Measurements from ENCODE around the gene MT1F.

The MT1F gene

GRCh38 chr16:56632156-56632847 is 25.5 kb upstream of the MT1F start, which contains the start of gene MT1M:
Gene MT1M, plus strand, starts transcription at chr16:56632659. Its CDS starts 73 bp downstream, at chr16:56632732.
- FAIRE-seq: no peak
- TF ChIP-seq POLR2A (IDR thresholded peaks at IDR 0.05; ENCODE audit: low read depth, low read length): no peak
- no peak for DNase-seq (ENCODE audit: insufficient read length, low spot score)

- no peak for DNase-seq (ENCODE audit: insufficient read length, low spot score)
- no peak for FAIRE-seq
- no peak for TF ChIP-seq POLR2A (IDR thresholded peaks at IDR 0.05; ENCODE audit: low read depth, low read length)
Observed at GRCh38 chr16:56632848-56633365, 24.9 kb upstream of the MT1F start.

DNA sequence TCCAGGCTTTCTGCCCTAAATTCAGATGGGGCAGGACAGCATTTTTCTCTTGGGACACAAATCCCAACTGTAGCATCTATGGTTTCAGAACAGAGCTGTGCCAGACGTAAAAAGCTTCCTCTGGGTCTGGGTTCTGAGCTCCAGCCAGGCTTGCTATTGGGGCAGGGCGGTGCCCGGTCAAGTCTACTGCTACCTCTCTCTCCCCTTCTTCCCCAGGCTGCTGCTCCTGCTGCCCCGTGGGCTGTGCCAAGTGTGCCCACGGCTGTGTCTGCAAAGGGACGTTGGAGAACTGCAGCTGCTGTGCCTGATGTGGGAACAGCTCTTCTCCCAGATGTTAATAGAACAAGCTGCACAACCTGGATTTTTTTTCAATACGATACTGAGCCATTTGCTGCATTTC is 24.2 kb upstream of the MT1F start:
- TF ChIP-seq POLR2A (IDR thresholded peaks at IDR 0.05; ENCODE audit: low read depth, low read length): no peak
- no peak for FAIRE-seq
- no peak for DNase-seq (ENCODE audit: insufficient read length, low spot score)

DNA sequence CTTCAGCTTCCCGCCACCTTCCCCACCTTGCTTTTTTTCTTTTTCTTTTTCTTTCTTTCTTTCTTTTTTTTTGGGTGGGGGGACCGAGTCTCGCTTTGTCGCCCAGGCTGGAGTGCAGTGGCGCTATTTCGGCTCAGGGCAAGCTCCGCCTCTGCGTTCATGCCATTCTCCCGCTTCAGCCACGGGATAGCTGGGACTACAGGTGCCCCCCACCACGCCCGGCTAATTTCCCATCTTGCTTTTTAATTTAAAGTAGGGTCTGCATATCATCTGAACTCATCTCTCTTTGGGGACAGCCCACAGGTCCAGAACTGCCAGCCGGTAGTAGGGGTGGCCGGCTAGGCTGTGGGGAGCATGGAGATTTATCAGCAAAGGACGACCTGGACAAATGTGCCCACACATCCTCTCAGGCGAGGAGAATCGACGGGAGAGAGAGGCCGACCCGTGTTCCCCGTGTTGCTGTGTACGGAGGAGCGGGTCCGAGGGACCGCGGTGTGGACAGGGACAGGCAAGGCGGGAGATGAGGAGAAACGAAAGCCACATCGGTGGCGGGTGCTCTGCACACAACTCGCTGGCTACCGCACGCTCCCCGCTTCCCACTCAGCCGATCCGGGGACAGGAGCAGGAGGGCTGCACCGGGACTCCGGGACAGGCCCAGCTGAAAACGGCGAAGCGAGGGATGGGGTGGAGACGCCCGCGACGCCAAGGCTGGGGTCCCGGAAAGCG is 22.9 kb upstream of the MT1F start:
- DNase-seq (ENCODE audit: insufficient read length, low spot score) (no peak), FAIRE-seq (no peak)
- TF ChIP-seq POLR2A (IDR thresholded peaks at IDR 0.05; ENCODE audit: low read depth, low read length): no peak

DNA sequence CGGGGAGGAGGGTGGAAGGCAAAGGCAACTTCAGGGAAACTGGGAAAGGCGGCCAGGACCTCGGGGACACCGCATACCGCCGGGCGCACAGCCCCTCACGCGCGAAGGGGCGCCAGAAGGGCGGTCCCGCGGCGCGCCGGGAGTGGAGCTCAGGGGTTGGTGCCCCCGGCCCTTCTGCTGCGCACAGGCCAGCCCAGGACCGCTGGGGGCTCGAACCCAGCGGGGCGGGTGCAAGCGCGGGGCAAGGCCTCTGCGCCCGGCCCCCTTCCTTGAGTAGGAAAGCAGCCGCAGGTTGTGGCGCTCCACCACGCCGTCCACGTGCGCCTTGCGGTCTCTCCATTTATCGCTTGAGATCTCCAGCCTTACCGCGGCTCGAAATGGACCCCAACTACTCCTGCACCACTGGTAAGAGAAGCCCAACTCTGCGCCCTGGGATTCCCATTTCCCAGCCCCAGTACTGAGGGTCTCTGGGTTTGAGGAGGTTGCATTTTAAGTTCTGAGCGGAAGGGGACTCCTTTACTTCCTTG is 22.3 kb upstream of the MT1F start:
- no peak for FAIRE-seq
- TF ChIP-seq POLR2A (IDR thresholded peaks at IDR 0.05; ENCODE audit: low read depth, low read length): no peak
- no peak for DNase-seq (ENCODE audit: insufficient read length, low spot score)

GRCh38 chr16:56636616-56637413 is 20.9 kb upstream of the MT1F start:
- no peak for TF ChIP-seq POLR2A (IDR thresholded peaks at IDR 0.05; ENCODE audit: low read depth, low read length)
- FAIRE-seq: no peak
- DNase-seq (ENCODE audit: insufficient read length, low spot score): no peak

DNA sequence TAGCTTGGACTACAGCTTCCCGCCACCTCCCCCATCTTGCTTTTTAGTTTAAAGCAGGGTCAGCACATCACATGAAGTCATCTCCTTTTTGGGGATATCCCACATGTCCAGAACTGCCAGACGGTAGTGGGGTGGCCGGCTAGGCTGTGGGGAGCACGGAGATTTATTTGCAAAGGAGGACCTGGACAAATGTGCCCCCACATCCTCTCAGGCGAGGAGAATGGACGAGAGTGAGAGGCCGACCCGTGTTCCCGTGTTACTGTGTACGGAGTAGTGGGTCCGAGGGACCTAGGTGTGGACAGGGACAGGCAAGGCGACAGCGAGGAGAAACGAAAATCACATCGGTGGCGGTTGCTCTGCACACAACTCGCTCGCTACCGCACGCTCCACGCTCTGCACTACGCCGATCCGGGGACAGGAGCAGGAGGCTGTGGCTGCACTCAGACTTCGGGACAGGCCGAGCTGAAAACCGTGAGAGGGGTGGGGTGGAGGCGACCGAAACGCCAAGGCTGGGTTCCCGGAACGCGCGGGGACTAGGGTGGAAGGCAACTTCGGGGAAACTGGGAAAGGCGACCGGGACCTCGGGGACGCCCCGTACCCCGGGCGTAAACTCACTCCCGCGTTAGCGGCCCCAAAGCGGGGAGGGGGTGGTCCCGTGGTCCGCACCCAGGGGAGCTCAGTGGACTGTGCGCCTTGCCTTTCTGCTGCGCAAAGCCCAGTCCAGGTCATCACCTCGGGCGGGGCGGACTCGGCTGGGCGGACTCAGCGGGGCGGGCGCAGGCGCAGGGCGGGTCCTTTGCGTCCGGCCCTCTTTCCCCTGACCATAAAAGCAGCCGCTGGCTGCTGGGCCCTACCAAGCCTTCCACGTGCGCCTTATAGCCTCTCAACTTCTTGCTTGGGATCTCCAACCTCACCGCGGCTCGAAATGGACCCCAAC is 19.7 kb upstream of the MT1F start, which contains the start of gene MT1A:
MT1A (plus strand) TSS at position 853 of the 937 bp plus-strand sequence; CDS start at position 926, 73 bp downstream.
- DNase-seq (ENCODE audit: insufficient read length, low spot score): no peak
- no peak for FAIRE-seq
- no peak for TF ChIP-seq POLR2A (IDR thresholded peaks at IDR 0.05; ENCODE audit: low read depth, low read length)

DNA sequence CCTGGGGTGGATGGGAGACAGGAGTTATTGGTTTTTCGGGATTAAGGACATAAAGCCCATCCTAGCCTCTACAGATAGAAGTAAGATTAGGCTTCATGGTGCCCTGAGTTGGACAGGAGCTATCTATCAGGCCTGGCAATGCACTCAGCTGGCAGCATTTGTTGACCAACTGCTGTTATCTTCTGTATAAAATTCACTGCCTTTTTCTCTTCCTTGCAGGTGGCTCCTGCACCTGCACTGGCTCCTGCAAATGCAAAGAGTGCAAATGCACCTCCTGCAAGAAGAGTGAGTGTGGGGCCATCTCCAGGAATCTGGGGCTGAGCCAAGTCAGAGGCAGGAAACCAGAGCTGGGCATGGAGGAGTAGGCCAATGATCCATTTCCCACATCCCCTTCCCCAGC is 18.7 kb upstream of the MT1F start:
- no peak for TF ChIP-seq POLR2A (IDR thresholded peaks at IDR 0.05; ENCODE audit: low read depth, low read length)
- DNase-seq (ENCODE audit: insufficient read length, low spot score) (no peak), FAIRE-seq (no peak)

GRCh38 chr16:56640076-56640475 is 17.7 kb upstream of the MT1F start:
- DNase-seq (ENCODE audit: insufficient read length, low spot score): no peak
- no peak for FAIRE-seq
- no peak for TF ChIP-seq POLR2A (IDR thresholded peaks at IDR 0.05; ENCODE audit: low read depth, low read length)

- no peak for DNase-seq (ENCODE audit: insufficient read length, low spot score)
- no peak for FAIRE-seq
- TF ChIP-seq POLR2A (IDR thresholded peaks at IDR 0.05; ENCODE audit: low read depth, low read length): no peak
Observed at GRCh38 chr16:56641166-56641565, 16.6 kb upstream of the MT1F start.

- no peak for FAIRE-seq
- TF ChIP-seq POLR2A (IDR thresholded peaks at IDR 0.05; ENCODE audit: low read depth, low read length): no peak
- no peak for DNase-seq (ENCODE audit: insufficient read length, low spot score)
Observed at GRCh38 chr16:56643080-56643778, 14.5 kb upstream of the MT1F start.

GRCh38 chr16:56643833-56644232 is 13.9 kb upstream of the MT1F start:
- no peak for DNase-seq (ENCODE audit: insufficient read length, low spot score)
- FAIRE-seq: no peak
- TF ChIP-seq POLR2A (IDR thresholded peaks at IDR 0.05; ENCODE audit: low read depth, low read length): no peak

All from H54 (cell line).